Fibroblast of lung (primary cell): ENCODE measurements around the gene ECD. TPM values are rescaled to one million over a fixed set of nuclear protein-coding genes. Genes with fewer than 3 reads are reported as not detected.

Source experiments
- DNase-seq, 2 donors: peaks; one replicate each; pipeline versions ENCODE4 v3.0.0 to v3.0.0-alpha.2; 2010; ENCODE audit warnings: low read depth in 2 of 2
- H2AFZ ChIP-seq: 2 replicates; pipeline ENCODE4 v1.5.1; 2012; ENCODE audit warnings: low read length, control low read depth, inconsistent platforms
- H3K27ac ChIP-seq: 2 replicates; pipeline ENCODE4 v1.5.1; 2011; ENCODE audit warnings: low read length, control low read depth; ENCODE audit not compliant: insufficient read depth
- H3K27me3 ChIP-seq: 2 replicates; pipeline ENCODE4 v1.5.1; 2011; ENCODE audit warnings: mild to moderate bottlenecking, low read length; ENCODE audit not compliant: control insufficient read depth, insufficient read depth
- H3K36me3 ChIP-seq: 2 replicates; pipeline ENCODE4 v1.5.1; 2011; ENCODE audit warnings: low read length; ENCODE audit not compliant: control insufficient read depth, insufficient read depth
- H3K4me1 ChIP-seq: 2 replicates; pipeline ENCODE4 v1.5.1; 2011; ENCODE audit warnings: low read length; ENCODE audit not compliant: control insufficient read depth, insufficient read depth; ENCODE audit errors: extremely low read depth
- H3K4me2 ChIP-seq: 2 replicates; pipeline ENCODE4 v1.5.1; 2011; ENCODE audit warnings: low read length, control low read depth; ENCODE audit not compliant: insufficient read depth; ENCODE audit errors: extremely low read depth
- H3K4me3 ChIP-seq, 4 experiments: fragments of 200-600 bp in 1 of 4; sonication (generic) in 1 of 4; replicated peaks in 1 of 4; 2 replicates each; pipeline ENCODE4 v1.5.1; 2011 to 2016; ENCODE audit warnings: low read length in 4 of 4, low read depth in 3 of 4, mild to moderate bottlenecking in 3 of 4, control low read depth in 2 of 4, inconsistent platforms in 1 of 4, mixed read lengths in 1 of 4; ENCODE audit not compliant: insufficient read depth in 1 of 4; ENCODE audit errors: control extremely low read depth in 1 of 4
- H3K79me2 ChIP-seq: 2 replicates; pipeline ENCODE4 v1.5.1; 2012; ENCODE audit warnings: mild to moderate bottlenecking, low read length, inconsistent platforms; ENCODE audit not compliant: control insufficient read depth, insufficient read depth
- H3K9ac ChIP-seq: 2 replicates; pipeline ENCODE4 v1.5.1; 2011; ENCODE audit warnings: mild to moderate bottlenecking, low read length, control low read depth; ENCODE audit not compliant: insufficient read depth
- H3K9me3 ChIP-seq: 2 replicates; pipeline ENCODE4 v1.5.1; 2012; ENCODE audit warnings: low read depth, low read length; ENCODE audit not compliant: control insufficient read depth, insufficient read depth
- H4K20me1 ChIP-seq: 2 replicates; pipeline ENCODE4 v1.5.1; 2011; ENCODE audit warnings: low read length; ENCODE audit not compliant: control insufficient read depth, insufficient read depth; ENCODE audit errors: extremely low read depth
- EZH2 ChIP-seq: IDR thresholded peaks from 2 replicates; pipeline ENCODE4 v1.5.1; 2012; ENCODE audit warnings: low read length, control low read depth, mild to moderate bottlenecking; ENCODE audit errors: missing control alignments
- polyA plus RNA-seq, 2 donors: library from polyadenylated mRNA; depleted of rRNA in 1 of 2; stranded (reverse) in 1 of 2; unstranded in 1 of 2; fragments of >200 nt; gene quantifications; 2 replicates each; pipeline ENCODE4 v1.2.1, GENCODE V29; 2011 to 2012; ENCODE audit warnings: missing spikeins in 1 of 2
- total RNA-seq: library from RNA; depleted of rRNA; stranded (reverse); fragments of >200 nt; gene quantifications from 2 replicates; pipeline ENCODE4 v1.2.1, GENCODE V29; 2014
- TF ChIP-seq, protein P1 (sequence below), 2 donors: IDR thresholded peaks in 1 of 2; conservative IDR thresholded peaks in 1 of 2; 1 replicate in 1 of 2; 2 replicates in 1 of 2; pipeline ENCODE4 v1.5.1; 2011 to 2012; ENCODE audit warnings: low read length in 2 of 2, control low read depth in 1 of 2, inconsistent platforms in 1 of 2, low read depth in 1 of 2, mild to moderate bottlenecking in 1 of 2

ECD gene
- total and polyA plus RNA-seq, 2 donors (not counting 1 experiment from before 2014, with no cell fraction given), result 22.0 to 40.9 TPM

DNA sequence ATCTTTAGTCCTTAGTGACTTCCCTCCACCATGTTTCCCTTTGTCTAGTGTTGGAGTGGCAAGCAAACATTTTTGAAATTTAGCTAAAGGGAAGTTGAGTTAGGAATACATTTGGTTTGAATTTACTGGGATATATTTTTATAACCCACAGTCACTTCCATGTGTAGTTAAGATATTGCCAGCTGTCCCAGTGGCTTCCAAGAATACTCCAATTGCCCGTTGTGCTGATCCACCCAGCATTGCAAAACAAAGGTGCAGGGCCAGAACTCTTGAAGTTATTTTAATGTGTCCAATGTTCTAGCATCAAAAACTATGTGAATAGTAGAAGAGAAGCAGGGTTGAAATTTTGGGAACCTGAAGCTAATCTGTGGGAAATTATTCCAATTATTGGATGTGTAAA, 68.7 kb downstream of the ECD start:
- Histone ChIP-seq H3K79me2 (peaks cover 17% of the 10 kb centered on the region), H3K9ac (no peak overlapping the region), H3K27me3 (no peaks in the 10 kb centered on the region), H3K36me3 (no peaks in the 10 kb centered on the region), H3K27ac (no peak overlapping the region), H3K4me3 (no peak overlapping the region), H2AFZ (no peak overlapping the region), H3K4me1 (peaks cover 4% of the 10 kb centered on the region), H3K4me2 (no peak overlapping the region), H4K20me1 (no peaks in the 10 kb centered on the region), H3K9me3 (no peaks in the 10 kb centered on the region)
- DNase-seq, result no peak
- no peak for TF ChIP-seq EZH2
- TF ChIP-seq, protein P1, sequence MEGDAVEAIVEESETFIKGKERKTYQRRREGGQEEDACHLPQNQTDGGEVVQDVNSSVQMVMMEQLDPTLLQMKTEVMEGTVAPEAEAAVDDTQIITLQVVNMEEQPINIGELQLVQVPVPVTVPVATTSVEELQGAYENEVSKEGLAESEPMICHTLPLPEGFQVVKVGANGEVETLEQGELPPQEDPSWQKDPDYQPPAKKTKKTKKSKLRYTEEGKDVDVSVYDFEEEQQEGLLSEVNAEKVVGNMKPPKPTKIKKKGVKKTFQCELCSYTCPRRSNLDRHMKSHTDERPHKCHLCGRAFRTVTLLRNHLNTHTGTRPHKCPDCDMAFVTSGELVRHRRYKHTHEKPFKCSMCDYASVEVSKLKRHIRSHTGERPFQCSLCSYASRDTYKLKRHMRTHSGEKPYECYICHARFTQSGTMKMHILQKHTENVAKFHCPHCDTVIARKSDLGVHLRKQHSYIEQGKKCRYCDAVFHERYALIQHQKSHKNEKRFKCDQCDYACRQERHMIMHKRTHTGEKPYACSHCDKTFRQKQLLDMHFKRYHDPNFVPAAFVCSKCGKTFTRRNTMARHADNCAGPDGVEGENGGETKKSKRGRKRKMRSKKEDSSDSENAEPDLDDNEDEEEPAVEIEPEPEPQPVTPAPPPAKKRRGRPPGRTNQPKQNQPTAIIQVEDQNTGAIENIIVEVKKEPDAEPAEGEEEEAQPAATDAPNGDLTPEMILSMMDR (conservative IDR thresholded peaks at IDR 0.05 in 1 of 2, IDR thresholded peaks at IDR 0.05 in 1 of 2; ENCODE audit: low read depth in 1 of 2, low read length in 2 of 2), result no peak

DNA sequence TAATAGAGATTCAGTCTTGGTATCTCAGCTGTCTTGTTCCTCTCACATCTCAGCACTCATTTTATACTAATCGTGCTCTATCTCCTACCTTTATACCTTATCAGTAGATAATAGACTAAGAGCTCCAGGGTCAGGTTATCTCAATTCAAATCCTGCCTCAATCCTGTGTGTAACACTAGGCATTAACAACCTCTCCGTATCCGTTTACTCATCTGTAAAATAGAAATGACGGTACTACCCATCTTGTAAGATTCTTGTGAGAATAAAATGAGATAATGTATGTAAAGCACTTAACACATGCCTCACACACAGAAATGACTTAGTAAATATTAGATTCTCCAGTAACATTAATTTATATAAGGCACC, 70.5 kb downstream of the ECD start:
- peak overlapping the region; percentile 80 for H2AFZ ChIP-seq

DNA sequence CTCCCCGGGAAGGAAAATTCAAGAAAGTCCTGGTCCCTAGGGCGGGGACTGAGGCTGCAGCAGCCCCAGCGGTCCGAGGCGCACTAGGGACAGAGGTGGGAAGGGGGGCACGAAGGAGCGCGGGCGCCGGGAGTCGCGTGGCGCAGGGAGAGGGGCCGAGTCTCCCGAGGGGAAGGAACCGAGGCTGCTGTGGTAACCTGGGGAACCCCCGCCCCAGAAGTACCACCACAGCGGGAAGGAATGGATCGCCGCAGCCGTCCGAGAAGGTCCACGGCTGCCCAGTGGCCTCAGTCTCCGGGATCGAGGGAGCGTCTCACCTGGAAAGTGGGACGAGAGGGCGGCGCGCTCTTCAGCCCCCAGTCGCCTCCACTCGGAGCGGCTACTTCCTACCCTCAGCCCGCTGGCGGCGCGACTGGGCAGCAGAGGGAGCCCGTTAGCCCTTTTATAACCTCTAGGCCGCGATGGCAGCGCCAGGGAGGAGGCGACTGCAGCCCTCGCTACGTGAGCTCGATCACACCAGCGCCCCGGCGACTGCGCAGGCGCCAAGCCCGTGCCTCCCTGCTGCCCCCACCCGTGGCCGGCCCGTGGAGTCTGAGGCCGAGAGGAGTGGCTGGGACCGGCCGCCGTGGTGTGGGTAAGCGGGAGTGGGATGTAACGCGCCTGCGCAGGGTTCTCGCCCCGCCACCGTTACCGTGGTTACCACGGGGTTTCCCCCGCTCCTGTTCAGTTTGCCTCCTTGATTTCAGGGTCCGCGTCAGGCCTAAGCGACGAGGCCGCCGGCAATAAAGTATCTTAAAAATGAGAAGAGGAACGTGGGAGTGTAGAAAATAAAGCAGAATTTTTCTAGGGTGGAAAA, 71.1 kb downstream of the ECD start, which contains the start of gene P4HA1:
Gene P4HA1, minus strand, starts transcription at position 418 of the 856 bp plus-strand sequence. CDS start 21,983 bp downstream, outside the sequence.
- H3K36me3 ChIP-seq, result no peaks in the 10 kb centered on the region
- TF ChIP-seq, protein P1 (conservative IDR thresholded peaks at IDR 0.05 in 1 of 2, IDR thresholded peaks at IDR 0.05 in 1 of 2; ENCODE audit: low read depth in 1 of 2, low read length in 2 of 2), result peak; percentile 49
- no peak for TF ChIP-seq EZH2
- no peaks in the 10 kb centered on the region for H3K27me3 ChIP-seq
- H3K9me3 ChIP-seq, result no peaks in the 10 kb centered on the region
- H3K4me1 ChIP-seq, result peaks cover 4% of the 10 kb centered on the region
- peak within 1 kb of the TSS; percentile 93 for H3K9ac ChIP-seq
- H3K79me2 ChIP-seq, result peaks cover 40% of the 10 kb centered on the region
- H3K4me2 ChIP-seq, result peak within 1 kb of the TSS; percentile 94
- no peaks in the 10 kb centered on the region for H4K20me1 ChIP-seq
- H3K4me3 ChIP-seq, result peak within 1 kb of the TSS; percentile 35 to 99 (median 94)
- DNase-seq, result peak; percentile 95 to 98
- peak within 1 kb of the TSS; percentile 67 for H3K27ac ChIP-seq
- H2AFZ ChIP-seq, result peak within 1 kb of the TSS; percentile 80

More for the DNA sequence above, 70.5 kb downstream of the ECD start:
- Histone ChIP-seq H3K27me3 (no peaks in the 10 kb centered on the region), H3K27ac (peak overlapping the region; percentile 67), H3K9me3 (no peaks in the 10 kb centered on the region), H3K4me2 (peak overlapping the region; percentile 82), H3K79me2 (peaks cover 34% of the 10 kb centered on the region), H3K9ac (peak overlapping the region; percentile 44), H4K20me1 (no peaks in the 10 kb centered on the region), H3K36me3 (no peaks in the 10 kb centered on the region), H3K4me1 (peaks cover 4% of the 10 kb centered on the region), H3K4me3 (peak overlapping the region; percentile 31 to 94 (median 74))
- no peak for DNase-seq
- TF ChIP-seq, protein P1 (conservative IDR thresholded peaks at IDR 0.05 in 1 of 2, IDR thresholded peaks at IDR 0.05 in 1 of 2; ENCODE audit: low read depth in 1 of 2, low read length in 2 of 2), result no peak
- no peak for TF ChIP-seq EZH2
